Fibroblast of lung (primary cell): ENCODE data around the gene TMEM267.

Experiments
- CTCF ChIP-seq, 2 donors: IDR thresholded peaks in 1 of 2; conservative IDR thresholded peaks in 1 of 2; 1 replicate in 1 of 2; 2 replicates in 1 of 2; pipeline ENCODE4 v1.5.1; 2011 to 2012; ENCODE audit warnings: low read length in 2 of 2, control low read depth in 1 of 2, inconsistent platforms in 1 of 2, low read depth in 1 of 2, mild to moderate bottlenecking in 1 of 2
- EZH2 ChIP-seq: IDR thresholded peaks from 2 replicates; pipeline ENCODE4 v1.5.1; 2012; ENCODE audit warnings: low read length, control low read depth, mild to moderate bottlenecking; ENCODE audit errors: missing control alignments

- TF ChIP-seq CTCF (conservative IDR thresholded peaks at IDR 0.05 in 1 of 2, IDR thresholded peaks at IDR 0.05 in 1 of 2; ENCODE audit: low read depth in 1 of 2, low read length in 2 of 2) (no peak), EZH2 (no peak)
These were observed 65.1 kb downstream of the TMEM267 start for GRCh38 chr5:43418561-43418960.
